Activated T-helper 2 cell treated with anti-CD3 and anti-CD28 coated beads, Interferon-gamma antibody, Interleukin-2, Interleukin-4, amounts not matched to agents 10 μg/mL and 5 μg/mL and 100 μg/mL, durations not matched to agents 14 hours and 24 hours and 36 hours (primary cell): ENCODE measurements around the gene CD53. TPM values are rescaled to one million over a fixed set of nuclear protein-coding genes. Genes with fewer than 3 reads are reported as not detected.

Experiments used
- DNase-seq: peaks from one replicate; pipeline ENCODE4 v3.0.0; 2021; ENCODE audit warnings: low spot score
- H3K27ac Mint-ChIP-seq: one replicate; pipeline ENCODE4 v1.8.0; 2021; ENCODE audit warnings: mixed read lengths
- H3K27me3 Mint-ChIP-seq: one replicate; pipeline ENCODE4 v1.8.0; 2021; ENCODE audit warnings: low read depth, mixed read lengths
- H3K36me3 Mint-ChIP-seq: one replicate; pipeline ENCODE4 v1.8.0; 2021; ENCODE audit warnings: low read depth, mixed read lengths
- H3K4me1 Mint-ChIP-seq: one replicate; pipeline ENCODE4 v1.8.0; 2021; ENCODE audit warnings: low read depth, mixed read lengths
- H3K4me3 Mint-ChIP-seq: one replicate; pipeline ENCODE4 v1.8.0; 2021; ENCODE audit warnings: low read depth, mild to moderate bottlenecking, moderate library complexity, mixed read lengths
- H3K9me3 Mint-ChIP-seq: one replicate; pipeline ENCODE4 v1.8.0; 2021; ENCODE audit warnings: mixed read lengths
- intact Hi-C: fragments of 100-400 bp; cut with micrococcal nuclease; formaldehyde crosslinking; loops from one replicate; pipeline ENCODE4 v1.15.1; 2023
- total RNA-seq: library from RNA; stranded (reverse); gene quantifications from 2 replicates; pipeline ENCODE4 v1.2.3, GENCODE V29; 2022

Gene CD53
- total RNA-seq, 1 donor from 2014 or later = 165 TPM

DNA sequence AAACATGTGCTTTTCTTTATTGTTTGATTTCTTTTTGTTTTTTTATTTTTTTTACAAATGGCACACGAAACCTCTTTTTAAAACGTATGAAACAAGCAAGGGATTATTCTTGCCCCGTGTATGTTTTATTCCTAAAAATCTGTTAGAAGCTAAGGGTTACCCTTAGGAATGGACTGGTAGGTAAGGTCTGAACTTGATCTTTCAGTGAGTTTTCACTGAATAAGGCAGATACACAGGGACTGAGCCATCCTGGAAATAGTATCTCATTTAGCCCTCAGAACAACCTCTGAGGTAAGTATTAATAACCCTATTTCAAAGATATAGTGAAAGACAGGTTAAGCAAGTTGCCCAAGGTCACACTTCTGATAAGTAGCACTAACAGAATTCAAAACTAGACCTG is 6.0 kb downstream of the CD53 start:
- Mint-ChIP-seq H3K9me3 (no peaks in the 10 kb centered on the region), H3K36me3 (peaks cover 63% of the 10 kb centered on the region), H3K27me3 (no peaks in the 10 kb centered on the region), H3K27ac (peak overlapping the region; percentile 100), H3K4me3 (peak overlapping the region; percentile 60), H3K4me1 (peaks cover 65% of the 10 kb centered on the region)
- intact Hi-C loops = loop anchor here (5.0 to 10.0 kb wide), 5 partner anchors 232 to 746 kb away; partner anchors contain the start of gene C1orf162
- DNase-seq = no peak

- no peaks in the 10 kb centered on the region for H3K27me3 Mint-ChIP-seq
- H3K9me3 Mint-ChIP-seq = no peaks in the 10 kb centered on the region
- H3K4me3 Mint-ChIP-seq = peak overlapping the region; percentile 84
- H3K4me1 Mint-ChIP-seq = peaks cover 75% of the 10 kb centered on the region
- peak overlapping the region; percentile 100 for H3K27ac Mint-ChIP-seq
- DNase-seq = peak; percentile 65
- intact Hi-C loops = loop anchor here (1.0 to 10.0 kb wide), 13 partner anchors 37 to 745 kb away; partner anchors contain the start of genes C1orf162, CEPT1, DENND2D and DRAM2
- H3K36me3 Mint-ChIP-seq = peaks cover 66% of the 10 kb centered on the region
These were observed 7.0 kb downstream of the CD53 start for GRCh38 chr1:110879758-110880606.

DNA sequence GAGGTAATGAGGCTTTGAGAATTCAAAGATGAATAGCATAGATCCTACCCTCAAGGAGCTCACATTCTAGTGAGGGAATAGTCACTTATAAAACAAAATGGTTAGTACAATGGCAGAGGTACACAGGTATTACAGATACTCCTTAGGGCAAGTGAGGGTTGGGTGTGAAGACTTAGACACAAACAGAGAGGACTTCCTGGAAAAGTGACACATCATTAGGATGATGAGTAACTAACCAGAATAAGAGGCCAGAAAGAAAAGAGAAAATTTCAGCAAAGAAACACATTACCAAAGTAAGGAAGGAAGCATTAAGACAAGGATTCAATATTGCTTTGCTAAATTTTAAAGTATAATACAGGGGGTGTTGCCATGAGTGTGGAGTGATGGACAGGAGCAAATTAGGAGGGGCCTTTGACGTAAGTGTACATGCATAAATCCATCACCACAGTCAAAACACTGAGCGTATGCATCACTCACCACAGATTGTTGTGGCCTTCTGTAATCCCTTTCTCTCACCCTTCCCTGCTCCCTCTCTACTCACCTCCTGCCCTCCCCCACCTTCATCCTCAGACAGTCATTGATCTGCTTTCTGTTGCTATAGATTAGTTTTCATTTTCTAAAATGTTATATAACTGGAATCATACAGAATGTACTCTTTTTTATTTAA is 7.9 kb downstream of the CD53 start:
- no peaks in the 10 kb centered on the region for H3K9me3 Mint-ChIP-seq
- peak; percentile 30 for DNase-seq
- H3K36me3 Mint-ChIP-seq = peaks cover 64% of the 10 kb centered on the region
- peaks cover 72% of the 10 kb centered on the region for H3K4me1 Mint-ChIP-seq
- intact Hi-C loops = loop anchor here (1.0 to 10.0 kb wide), 10 partner anchors 8 to 714 kb away; partner anchors contain the start of genes CD53, CEPT1, DENND2D and DRAM2
- peak overlapping the region; percentile 84 for H3K4me3 Mint-ChIP-seq
- peak overlapping the region; percentile 100 for H3K27ac Mint-ChIP-seq
- no peaks in the 10 kb centered on the region for H3K27me3 Mint-ChIP-seq

DNA sequence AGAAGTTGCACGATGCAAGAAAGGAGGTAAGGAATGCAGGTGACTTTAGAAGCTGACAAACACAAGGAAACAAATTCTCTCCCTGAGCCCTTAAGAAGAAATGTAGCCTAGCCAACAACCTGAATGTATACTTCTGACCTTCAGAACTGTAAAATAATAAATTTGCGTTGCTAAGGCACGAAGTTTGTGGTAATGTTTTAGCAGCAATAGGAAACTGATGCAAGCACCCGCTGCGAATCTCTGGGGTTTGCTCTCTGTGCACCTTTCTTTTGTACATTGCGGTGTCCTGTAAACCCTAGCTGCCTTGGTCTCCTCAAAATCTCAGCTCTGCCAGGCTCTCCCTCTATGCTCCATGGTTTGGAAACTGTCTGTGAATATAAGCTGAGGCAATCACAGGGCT is 15.1 kb downstream of the CD53 start:
- intact Hi-C loops = loop anchor here (10.0 kb wide), 1 partner anchor 707 kb away; no protein-coding TSS in a partner anchor

GRCh38 chr1:110888641-110889040 is 15.7 kb downstream of the CD53 start:
- DNase-seq = no peak
- Mint-ChIP-seq H3K4me3 (no peak overlapping the region), H3K36me3 (peaks cover 77% of the 10 kb centered on the region), H3K4me1 (peaks cover 70% of the 10 kb centered on the region), H3K27me3 (no peaks in the 10 kb centered on the region), H3K9me3 (no peaks in the 10 kb centered on the region), H3K27ac (peak overlapping the region; percentile 60)
- intact Hi-C loops = loop anchor here (10.0 kb wide), 1 partner anchor 706 kb away; no protein-coding TSS in a partner anchor

More for the DNA sequence above, 15.1 kb downstream of the CD53 start:
- Mint-ChIP-seq H3K27ac (peak overlapping the region; percentile 71), H3K27me3 (no peaks in the 10 kb centered on the region), H3K9me3 (no peaks in the 10 kb centered on the region), H3K4me1 (peaks cover 70% of the 10 kb centered on the region), H3K36me3 (peaks cover 76% of the 10 kb centered on the region), H3K4me3 (peak overlapping the region; percentile 11)
- no peak for DNase-seq

GRCh38 chr1:110890474-110891196 is 17.7 kb downstream of the CD53 start:
- Mint-ChIP-seq H3K4me1 (peaks cover 76% of the 10 kb centered on the region), H3K9me3 (no peaks in the 10 kb centered on the region), H3K4me3 (no peak overlapping the region), H3K27ac (peak overlapping the region; percentile 81), H3K36me3 (peaks cover 85% of the 10 kb centered on the region), H3K27me3 (no peaks in the 10 kb centered on the region)
- DNase-seq = no peak
- intact Hi-C loops = no loop called here

GRCh38 chr1:110893908-110894490 is 21.1 kb downstream of the CD53 start:
- H3K9me3 Mint-ChIP-seq = no peaks in the 10 kb centered on the region
- peak overlapping the region; percentile 5 for H3K27ac Mint-ChIP-seq
- DNase-seq = no peak
- intact Hi-C loops = no loop called here
- H3K27me3 Mint-ChIP-seq = no peaks in the 10 kb centered on the region
- H3K36me3 Mint-ChIP-seq = peaks cover 91% of the 10 kb centered on the region
- peaks cover 84% of the 10 kb centered on the region for H3K4me1 Mint-ChIP-seq
- no peak overlapping the region for H3K4me3 Mint-ChIP-seq

DNA sequence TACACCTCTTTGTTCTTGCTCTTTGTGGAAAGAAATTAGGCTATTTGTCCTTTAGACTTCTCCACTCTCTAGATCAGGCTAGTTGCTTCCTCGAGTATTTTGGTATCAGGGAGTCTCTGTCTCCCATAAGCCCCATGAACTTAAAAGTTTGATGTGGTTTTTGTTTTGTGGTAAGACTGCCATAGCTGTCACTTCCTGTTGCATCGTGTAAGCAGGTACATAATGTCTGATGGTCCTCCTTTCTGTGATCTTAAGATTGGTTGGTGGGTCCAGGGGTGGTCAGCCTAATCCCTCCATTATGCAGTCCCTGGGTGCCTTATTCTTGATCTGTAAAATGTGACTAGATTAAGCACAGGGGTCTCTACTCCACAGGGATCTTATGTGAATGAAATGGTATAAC is 23.1 kb downstream of the CD53 start:
- H3K9me3 Mint-ChIP-seq = no peaks in the 10 kb centered on the region
- DNase-seq = no peak
- H3K27ac Mint-ChIP-seq = peak overlapping the region; percentile 59
- peaks cover 76% of the 10 kb centered on the region for H3K4me1 Mint-ChIP-seq
- intact Hi-C loops = loop anchor here (1.0 to 2.0 kb wide), 2 partner anchors 15 to 23 kb away; partner anchors contain the start of gene CD53
- H3K36me3 Mint-ChIP-seq = peaks cover 98% of the 10 kb centered on the region
- no peaks in the 10 kb centered on the region for H3K27me3 Mint-ChIP-seq
- no peak overlapping the region for H3K4me3 Mint-ChIP-seq

- Mint-ChIP-seq H3K9me3 (no peaks in the 10 kb centered on the region), H3K36me3 (peaks cover 94% of the 10 kb centered on the region), H3K27ac (peak overlapping the region; percentile 25), H3K4me1 (peaks cover 65% of the 10 kb centered on the region), H3K4me3 (no peak overlapping the region), H3K27me3 (no peaks in the 10 kb centered on the region)
- DNase-seq = no peak
- intact Hi-C loops = loop anchor here (2.0 kb wide), 1 partner anchor 25 kb away; the partner anchor contains the start of gene CD53
These were observed 24.7 kb downstream of the CD53 start for GRCh38 chr1:110897681-110898080.

GRCh38 chr1:110898734-110899457 is 25.9 kb downstream of the CD53 start:
- Mint-ChIP-seq H3K27me3 (no peaks in the 10 kb centered on the region), H3K9me3 (no peaks in the 10 kb centered on the region), H3K27ac (peak overlapping the region; percentile 57), H3K4me1 (peaks cover 53% of the 10 kb centered on the region), H3K36me3 (peaks cover 94% of the 10 kb centered on the region), H3K4me3 (no peak overlapping the region)
- no peak for DNase-seq
- intact Hi-C loops = no loop called here

DNA sequence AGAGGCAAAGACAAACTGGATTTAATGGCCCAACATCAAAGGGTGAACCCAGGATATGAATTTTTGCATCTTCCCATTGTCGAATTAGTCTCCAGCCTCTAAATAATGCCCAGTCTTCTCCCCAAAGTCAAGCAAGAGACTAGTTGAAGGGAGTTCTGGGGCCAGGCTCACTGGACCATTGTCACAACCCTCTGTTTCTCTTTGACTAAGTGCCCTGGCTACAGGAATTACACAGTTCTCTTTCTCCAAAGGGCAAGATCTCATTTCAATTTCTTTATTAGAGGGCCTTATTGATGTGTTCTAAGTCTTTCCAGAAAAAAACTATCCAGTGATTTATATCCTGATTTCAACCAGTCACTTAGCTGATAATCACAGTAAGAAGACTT is 26.5 kb downstream of the CD53 start:
- Mint-ChIP-seq H3K27me3 (no peaks in the 10 kb centered on the region), H3K4me3 (no peak overlapping the region), H3K27ac (peak overlapping the region; percentile 57), H3K36me3 (peaks cover 94% of the 10 kb centered on the region), H3K4me1 (peaks cover 47% of the 10 kb centered on the region), H3K9me3 (peaks cover 4% of the 10 kb centered on the region)
- no peak for DNase-seq
- intact Hi-C loops = no loop called here
